ENCODE measurements around the gene MED12L. TPM values are rescaled to one million over a fixed set of nuclear protein-coding genes. Genes with fewer than 3 reads are reported as not detected.
A peak's percentile ranks its signal among the peaks of the same experiment; 100 is the strongest.

MED12L gene
- total and polyA plus RNA-seq, 8 donors = 0.08 to 0.88 (median 0.45) TPM

GRCh38 chr3:151225040-151225975 lies 139.8 kb downstream of the MED12L start:
- Histone ChIP-seq H3K4me3 (no peak overlapping the region), H3K36me3 (no peaks in the 10 kb centered on the region), H3K4me1 (no peaks in the 10 kb centered on the region), H3K27ac (no peak overlapping the region), H3K9me3 (no peaks in the 10 kb centered on the region), H3K27me3 (no peaks in the 10 kb centered on the region)
- no peak for DNase-seq
- ATAC-seq = no peak
- no peak for FAIRE-seq
- no peak for TF ChIP-seq CTCF (IDR thresholded peaks at IDR 0.05)
- 67 to 78% methylated on average over 9 of the region's 9 CpGs for WGBS, 2 donors
- intact Hi-C loops (cut with DNase I) = loop anchor here in 1 of 3 donors (10.0 kb wide), 1 partner anchor 59 kb away; no protein-coding TSS in a partner anchor

- Histone ChIP-seq H3K9me3 (no peaks in the 10 kb centered on the region), H3K4me1 (no peaks in the 10 kb centered on the region), H3K27me3 (no peaks in the 10 kb centered on the region), H3K36me3 (no peaks in the 10 kb centered on the region), H3K4me3 (no peak overlapping the region), H3K27ac (no peak overlapping the region)
- 36 to 37% methylated on average over 4 of the region's 4 CpGs for WGBS, 2 donors
- intact Hi-C loops (cut with DNase I) = loop anchor here in 1 of 3 donors (10.0 kb wide), 1 partner anchor 59 kb away; no protein-coding TSS in a partner anchor
- FAIRE-seq (no peak), DNase-seq (no peak), ATAC-seq (no peak)
- no peak for TF ChIP-seq CTCF (IDR thresholded peaks at IDR 0.05)
Measured at GRCh38 chr3:151226088-151226563, 140.7 kb downstream of the MED12L start.

GRCh38 chr3:151226825-151227224 lies 141.4 kb downstream of the MED12L start:
- ATAC-seq = no peak
- no peaks in the 10 kb centered on the region for H3K27me3 ChIP-seq
- no peak for DNase-seq
- H3K4me1 ChIP-seq = no peaks in the 10 kb centered on the region
- H3K4me3 ChIP-seq = no peak overlapping the region
- WGBS, 2 donors = 74 to 84% methylated on average over 5 of the region's 5 CpGs
- intact Hi-C loops (cut with DNase I) = loop anchor here in 1 of 3 donors (10.0 kb wide), 1 partner anchor 58 kb away; no protein-coding TSS in a partner anchor
- no peak for TF ChIP-seq CTCF (IDR thresholded peaks at IDR 0.05)
- no peak overlapping the region for H3K27ac ChIP-seq
- H3K36me3 ChIP-seq = no peaks in the 10 kb centered on the region
- no peaks in the 10 kb centered on the region for H3K9me3 ChIP-seq
- FAIRE-seq = no peak

DNA sequence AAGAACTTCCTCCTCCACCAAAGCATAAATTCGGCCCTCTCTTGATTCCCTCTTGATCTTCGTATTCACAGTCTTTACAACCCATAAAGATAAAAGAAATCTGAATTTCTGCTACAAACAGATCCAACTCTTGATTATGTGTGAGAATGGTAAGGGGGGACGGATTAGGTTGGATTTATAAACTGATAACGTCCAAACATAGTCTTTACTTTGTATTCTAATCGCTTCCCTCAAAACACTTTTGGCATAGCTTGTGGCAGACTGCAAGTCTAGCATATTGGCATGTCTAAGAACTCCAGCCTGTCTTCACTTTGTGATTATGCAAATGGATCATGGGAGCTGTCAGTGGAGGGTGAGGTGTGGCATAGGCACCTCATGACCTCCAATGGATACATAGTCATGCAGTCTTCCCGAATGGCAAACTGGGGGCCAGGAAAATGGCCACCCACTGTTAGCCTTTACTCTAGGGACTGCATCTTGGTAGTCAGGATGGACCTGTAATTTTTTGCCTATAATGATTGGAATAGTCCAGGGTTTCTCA lies 141.9 kb downstream of the MED12L start:
- no peaks in the 10 kb centered on the region for H3K4me1 ChIP-seq
- intact Hi-C loops (cut with DNase I) = loop anchor here in 1 of 3 donors (10.0 kb wide), 1 partner anchor 57 kb away; no protein-coding TSS in a partner anchor

More for the DNA sequence above, 141.9 kb downstream of the MED12L start:
- peak in 3 of 4 donors; percentile 15 to 29 (median 26) for ATAC-seq
- no peaks in the 10 kb centered on the region for H3K9me3 ChIP-seq
- H3K36me3 ChIP-seq = no peaks in the 10 kb centered on the region
- DNase-seq = no peak
- H3K27me3 ChIP-seq = no peaks in the 10 kb centered on the region
- TF ChIP-seq CTCF (IDR thresholded peaks at IDR 0.05) = no peak
- H3K27ac ChIP-seq = no peak overlapping the region
- WGBS, 2 donors = 73 to 76% methylated on average over 6 of the region's 6 CpGs
- H3K4me3 ChIP-seq = no peak overlapping the region
- FAIRE-seq = no peak
